Stimulated activated CD8-positive, alpha-beta memory T cell treated with anti-CD3 and anti-CD28 coated beads, Interleukin-4, amount 100 ng/mL, for 24 hours (primary cell): ENCODE measurements around the gene GABBR2.

ENCODE experiments used
- DNase-seq: peaks from one replicate; pipeline ENCODE4 v3.0.0-alpha.2; 2020; ENCODE audit warnings: low read depth

GABBR2 gene

DNA sequence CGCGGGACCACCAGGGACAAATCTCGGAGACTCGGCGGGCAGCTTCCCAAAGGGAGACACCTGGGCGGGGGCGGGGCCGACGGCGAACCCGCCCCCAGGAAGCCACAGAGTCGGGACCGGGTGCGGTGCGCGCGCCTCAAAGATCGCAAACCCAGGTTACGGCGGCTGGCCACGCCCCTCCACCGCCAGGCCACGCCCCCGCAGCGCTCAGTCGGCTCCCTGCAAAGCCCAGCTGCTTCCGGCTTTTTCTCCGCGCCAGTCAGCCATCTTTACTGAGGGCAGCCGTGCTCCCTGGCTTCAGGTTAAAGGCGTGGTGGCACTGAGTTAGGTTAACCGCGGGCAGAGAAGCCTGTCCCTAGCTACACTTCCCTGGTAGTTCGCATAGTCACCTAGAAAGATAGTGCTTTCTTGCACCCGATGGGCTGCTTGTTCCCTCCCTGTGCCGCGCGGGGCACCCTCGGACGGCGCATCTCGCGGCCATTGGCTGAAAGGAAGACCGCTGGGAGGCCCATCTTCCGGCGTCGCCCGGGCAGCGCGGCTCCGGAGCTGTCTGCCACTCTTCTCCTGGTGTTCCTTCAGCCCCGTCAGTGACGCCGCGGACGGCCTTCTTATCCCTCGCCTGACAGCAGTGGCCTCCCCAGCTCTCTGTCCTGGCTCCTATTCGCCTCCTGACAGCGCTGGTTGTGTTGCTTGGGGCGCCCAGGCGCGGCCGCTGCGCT, 453.0 kb downstream of the GABBR2 start, which contains the start of gene TBC1D2:
Gene TBC1D2 (minus strand): TSS at position 72 of the 719 bp plus-strand sequence. CDS start 108 bp downstream, outside the sequence.
- peak; percentile 97 for DNase-seq

DNA sequence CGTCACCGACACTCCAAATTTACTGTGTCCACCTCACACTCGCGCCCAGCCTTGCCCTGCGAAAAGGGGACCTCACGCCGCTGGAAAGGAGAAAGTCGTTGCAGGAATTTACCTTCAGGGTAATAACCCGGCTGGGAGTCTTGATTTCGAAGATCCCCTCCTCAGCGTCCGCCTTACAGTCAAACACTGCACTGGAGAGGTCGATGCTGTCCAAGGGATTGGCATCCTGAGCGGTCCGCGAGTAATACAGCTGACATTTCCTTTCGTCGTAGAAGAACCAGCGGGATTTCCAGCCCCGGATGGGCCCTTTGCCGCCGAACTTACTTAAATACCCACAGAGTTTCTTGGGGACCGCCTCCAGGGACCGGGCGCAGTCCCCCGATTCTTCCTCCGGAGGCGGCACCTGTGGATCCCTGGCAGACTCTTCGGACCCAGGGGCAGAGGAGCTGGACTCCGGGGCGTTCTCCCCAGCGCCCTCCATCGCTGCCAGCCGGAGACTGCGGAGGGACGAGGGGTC, 453.6 kb downstream of the GABBR2 start:
- DNase-seq: peak; percentile 15

DNA sequence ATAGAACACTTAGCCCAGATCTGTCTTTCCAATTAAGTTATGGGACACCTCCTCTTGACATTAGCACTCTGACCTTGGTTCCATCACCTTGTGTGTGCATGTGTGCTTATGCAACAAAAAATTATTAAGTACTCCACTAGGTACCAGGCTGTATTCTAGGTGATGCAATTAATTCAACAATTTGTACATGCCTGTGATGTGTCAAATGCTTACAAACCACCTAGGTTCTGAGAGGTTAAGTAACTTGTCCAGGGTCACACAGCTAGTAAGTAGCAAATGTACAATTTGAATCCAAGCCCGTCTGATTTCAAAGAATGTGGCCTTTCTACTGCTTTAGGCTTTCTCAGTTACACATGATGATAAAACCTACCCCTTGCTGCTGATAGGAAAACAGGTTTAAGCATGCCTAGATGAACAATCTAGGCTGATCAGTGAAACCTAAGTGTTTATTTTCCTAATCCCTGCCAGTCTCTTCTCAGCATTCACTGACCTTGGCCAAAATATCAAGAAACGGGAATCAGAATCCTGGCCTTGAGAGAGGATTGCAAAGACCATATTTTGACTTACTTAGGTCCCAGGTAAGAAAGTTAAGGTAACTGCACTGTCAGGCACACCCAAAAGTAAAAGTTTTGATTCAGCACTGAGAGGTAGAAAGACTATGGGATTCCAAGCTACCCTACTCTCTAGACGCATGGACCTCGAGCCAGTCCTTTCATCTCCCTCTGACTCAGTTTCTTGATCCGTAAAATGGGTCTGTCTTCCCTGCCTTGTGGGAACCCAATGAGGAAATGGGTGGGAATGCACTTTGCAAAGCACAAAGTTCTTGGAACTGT, 454.3 kb downstream of the GABBR2 start:
- DNase-seq: no peak

DNA sequence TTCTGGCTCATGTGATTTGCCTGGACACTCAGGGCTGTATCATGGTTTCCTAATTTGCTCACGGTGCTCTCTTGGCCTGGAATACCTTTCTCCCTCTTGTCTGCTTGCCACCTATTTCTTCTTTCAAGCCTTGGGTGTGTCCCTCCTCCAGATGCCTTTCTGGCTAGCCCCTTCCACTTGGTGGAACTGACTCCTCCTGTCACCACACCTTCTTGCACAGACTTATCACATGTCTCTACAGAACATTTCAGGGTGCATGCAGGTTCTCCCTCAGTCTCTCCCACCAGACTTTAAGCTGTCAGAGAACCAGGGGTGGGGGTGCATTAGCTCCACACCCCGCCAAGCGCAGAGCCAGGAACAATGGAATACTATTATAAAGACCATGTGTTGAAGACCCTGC, 455.2 kb downstream of the GABBR2 start:
- no peak for DNase-seq

DNA sequence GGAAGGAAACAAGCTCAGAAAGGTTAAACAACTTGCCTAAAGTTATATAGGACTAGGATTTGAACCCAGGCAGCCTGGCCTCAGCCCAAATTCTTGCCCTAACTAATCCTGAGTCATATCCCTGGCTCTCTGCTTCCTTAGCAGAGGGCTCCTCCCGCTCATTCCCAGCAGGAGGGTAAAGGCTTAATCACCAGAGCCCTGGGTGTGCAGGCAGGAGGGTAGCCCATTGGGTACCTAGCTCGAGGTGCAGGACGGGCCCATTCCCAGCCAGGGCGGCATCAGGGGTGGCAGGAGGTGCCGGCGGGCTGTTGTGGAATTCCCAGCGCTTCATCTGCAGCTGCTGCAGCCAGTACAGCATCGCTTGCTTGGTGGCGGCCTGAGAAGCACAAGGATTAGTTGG, 457.2 kb downstream of the GABBR2 start:
- no peak for DNase-seq

DNA sequence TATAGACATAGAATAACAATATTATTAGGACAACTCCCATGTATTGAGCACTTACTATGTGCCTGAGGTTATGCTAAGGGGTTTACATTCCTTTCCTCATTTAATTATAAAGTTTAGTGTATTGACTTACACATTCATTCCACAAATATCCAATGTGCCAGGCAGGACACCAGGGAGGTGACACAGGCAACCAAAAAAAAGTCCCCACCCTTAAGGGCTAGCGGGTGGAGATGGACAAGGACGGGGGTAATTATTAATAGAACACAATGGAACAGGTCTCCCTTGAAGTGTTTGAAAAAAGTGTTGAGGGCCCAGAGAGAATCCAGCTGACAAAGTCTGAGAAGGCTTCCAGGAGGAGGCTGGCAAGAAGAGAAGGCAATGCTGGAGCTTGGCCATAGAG, 459.0 kb downstream of the GABBR2 start:
- DNase-seq: no peak

DNA sequence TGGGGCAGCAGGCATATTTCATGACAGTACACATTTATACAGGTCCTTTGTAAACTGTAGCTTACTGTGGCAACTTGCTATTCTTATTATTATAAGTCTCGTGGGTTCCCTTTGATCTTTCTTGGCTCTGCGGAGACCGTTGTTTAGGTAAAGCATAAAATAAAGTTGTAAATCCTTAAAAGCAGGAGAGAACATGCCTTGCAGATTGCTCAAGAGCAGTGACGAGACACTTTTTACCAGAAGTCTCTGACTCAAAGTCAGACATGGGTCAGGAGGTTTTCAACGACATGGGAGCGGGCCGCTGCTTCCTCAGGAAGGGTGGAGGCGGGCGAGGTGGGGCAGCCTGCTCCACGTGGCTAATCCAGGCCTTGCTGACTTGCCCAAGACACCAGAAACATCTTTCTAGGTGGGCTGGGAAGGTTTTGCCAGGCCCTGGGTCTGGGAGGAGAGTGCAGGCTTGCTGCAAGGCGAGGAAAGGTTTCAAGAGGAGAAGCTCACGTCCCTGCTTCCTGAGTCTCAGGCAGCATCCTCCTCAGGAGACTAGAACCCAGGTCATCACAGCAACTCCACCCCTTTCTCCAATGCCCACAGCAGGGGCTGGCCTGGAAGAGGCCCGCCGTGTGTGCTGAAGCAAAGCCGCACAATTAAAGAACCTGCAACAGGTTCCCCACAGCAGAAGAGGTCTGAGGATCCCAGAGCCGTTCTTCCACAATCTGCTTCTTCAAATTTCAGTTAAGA, 459.8 kb downstream of the GABBR2 start:
- DNase-seq: no peak

DNA sequence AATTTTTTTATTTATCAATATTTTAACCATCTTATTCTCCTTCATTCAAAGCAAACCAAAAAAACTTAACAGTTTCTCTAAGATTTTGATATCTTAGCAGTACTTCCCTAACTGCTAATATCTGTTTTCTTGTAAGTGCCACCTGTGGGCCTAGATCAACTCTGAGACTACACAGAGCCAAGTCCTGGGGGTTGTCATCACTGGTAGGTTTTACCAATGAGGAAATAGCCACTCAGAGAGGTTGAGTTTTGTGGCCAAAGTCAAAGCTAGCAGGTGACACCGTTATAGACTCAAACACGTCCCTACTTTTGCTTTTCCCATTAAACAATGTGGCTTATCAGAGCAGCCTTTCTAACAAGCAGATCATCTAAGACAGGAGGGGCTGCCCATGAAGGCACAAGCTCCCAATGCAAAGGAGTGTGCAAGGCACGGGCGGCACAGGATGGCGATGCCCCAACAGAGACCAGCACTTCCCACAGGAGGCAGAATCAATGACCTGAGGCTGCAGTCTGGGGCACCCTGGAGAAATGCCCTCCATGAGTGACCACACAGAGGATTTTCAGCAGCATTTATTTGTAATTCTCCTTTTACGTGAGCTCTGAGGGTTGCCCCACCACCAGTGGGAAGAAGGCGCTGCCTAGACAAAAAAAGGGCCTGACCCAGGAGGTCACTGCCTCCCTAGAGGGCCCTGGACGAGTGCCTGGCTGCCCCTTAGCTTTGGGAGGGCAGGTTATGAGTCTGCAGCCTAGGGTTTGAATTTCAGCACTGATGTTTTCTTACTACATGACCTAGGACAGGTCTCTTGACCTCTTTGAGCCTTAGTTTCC, 460.7 kb downstream of the GABBR2 start:
- DNase-seq: no peak

DNA sequence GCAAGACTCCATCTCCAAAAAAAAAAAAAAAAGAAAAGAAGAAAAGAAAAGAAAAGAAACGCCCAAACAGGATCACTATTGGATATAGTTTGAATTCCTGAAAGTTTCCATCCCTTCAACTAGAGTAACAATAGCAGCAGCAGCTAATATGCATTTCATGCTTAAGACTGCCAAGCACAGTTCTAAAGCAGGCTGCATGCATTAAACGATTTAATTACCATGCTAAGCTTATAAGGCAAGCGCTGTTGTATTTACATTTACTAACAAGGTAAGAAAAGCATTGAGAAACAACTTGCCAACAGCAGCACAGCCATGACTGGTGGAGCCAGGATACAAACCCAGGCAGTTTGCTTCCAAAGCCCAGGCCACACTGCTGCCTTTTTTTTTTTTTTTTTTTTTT, 466.3 kb downstream of the GABBR2 start:
- no peak for DNase-seq

DNA sequence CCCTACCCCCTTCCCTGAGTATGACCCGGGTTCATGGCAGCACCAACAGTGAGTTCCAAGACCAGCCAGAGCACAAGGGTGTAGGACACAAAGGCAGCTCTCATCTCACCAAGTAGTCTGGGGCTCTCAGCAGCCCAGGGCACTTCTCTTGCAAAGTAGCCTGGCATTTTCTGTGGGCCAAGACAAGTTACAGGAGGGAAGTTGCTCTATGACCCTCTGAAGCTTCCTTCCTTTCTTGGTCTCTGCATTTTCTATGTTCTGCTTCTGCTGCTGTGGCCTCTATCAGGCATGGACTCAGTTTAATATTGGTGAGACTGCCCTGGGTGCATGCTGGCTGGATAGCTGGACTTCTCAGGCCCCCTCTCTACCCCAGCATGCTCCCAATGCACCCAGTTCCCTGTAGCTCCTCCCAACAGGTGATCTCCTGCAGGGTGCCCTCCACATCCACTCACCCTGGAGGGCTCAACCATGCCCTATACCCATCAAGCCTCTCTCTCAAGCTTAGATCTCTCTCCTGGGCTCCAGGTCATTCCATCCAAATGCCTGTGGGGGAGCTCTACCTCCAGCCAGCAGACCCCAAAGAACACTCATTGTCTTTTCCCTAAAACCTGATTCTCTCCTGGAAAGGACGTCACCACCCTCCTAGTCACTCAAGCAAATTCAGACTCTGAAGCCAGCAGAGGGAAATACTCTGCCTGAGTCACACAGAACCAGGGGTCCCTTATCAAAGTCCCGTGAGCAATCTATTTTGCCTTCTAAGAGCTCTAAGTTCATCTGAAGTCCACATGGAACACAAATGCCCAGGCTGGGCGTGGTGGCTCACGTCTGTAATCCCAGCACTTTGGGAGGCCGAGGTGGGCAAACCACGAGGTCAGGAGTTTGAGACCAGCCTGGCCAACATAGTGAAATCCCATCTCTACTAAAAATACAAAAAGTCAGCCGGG, 467.1 kb downstream of the GABBR2 start:
- DNase-seq: no peak

DNA sequence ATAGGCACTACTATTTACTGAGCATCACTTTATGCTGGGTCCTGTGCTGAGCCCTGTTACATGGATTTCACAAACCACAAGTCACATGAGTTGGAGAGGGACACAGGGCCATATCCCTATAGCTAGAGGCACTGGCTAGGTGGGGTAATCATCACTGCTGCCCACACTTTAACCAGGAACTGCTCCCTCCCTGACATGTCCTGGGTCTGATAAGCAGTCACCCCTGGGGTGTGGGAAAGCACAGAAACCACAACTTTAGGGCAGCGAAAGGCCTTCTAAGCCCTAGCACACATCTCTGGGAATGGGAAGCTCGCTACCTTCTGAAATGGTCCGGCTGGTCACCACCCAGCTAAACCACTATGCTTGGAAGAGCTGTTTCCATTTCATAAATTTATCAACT, 468.3 kb downstream of the GABBR2 start:
- no peak for DNase-seq
